GM21447 (cell line): ENCODE results near the gene IRF2.

Experiments used
- ATAC-seq: cut with Tn5 transposase; IDR thresholded peaks from one replicate; pipeline ENCODE4 v1.9.1; 2021; ENCODE audit not compliant: unreplicated experiment

The IRF2 gene

GRCh38 chr4:184451726-184452125, 22.6 kb downstream of the IRF2 start:
- no peak for ATAC-seq

GRCh38 chr4:184450743-184451535, 23.4 kb downstream of the IRF2 start:
- no peak for ATAC-seq

DNA sequence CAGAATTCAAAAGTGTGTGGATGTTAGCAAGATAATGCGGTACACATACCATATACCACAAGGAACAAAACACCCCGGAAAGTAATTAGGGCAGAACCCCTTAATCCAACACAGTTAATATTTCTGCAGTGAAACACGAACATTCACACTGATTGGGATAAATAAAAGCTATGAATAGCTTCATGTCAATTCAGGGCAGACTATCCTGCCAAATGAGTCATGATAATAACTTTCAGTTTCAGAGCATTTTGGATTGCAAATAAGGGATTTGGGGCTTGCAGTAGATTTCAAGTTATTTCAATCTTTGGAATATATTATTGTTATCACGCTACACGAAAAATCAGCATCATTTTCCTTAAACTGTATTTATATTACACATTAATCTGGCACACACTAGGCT, 24.3 kb downstream of the IRF2 start:
- ATAC-seq, result no peak

DNA sequence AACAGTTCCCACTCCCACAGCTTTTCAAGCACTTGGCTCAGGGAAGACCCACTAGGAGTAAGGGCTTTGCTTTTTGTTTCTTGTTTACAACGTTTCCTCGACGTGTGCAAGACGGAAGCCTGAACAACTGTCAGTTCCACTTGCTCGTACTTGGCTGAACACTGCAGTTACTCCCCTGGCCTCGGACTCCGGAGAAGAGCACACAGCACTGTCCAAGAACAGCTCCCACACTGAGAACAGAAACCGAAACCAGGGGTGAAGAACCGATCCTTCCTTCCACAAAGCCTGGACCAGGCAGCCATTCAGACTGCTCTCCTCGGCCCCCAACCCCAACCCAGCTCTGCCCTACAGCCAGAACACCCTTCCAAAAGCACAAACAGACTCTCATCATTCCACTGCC, 25.5 kb downstream of the IRF2 start:
- ATAC-seq, result peak; percentile 49

GRCh38 chr4:184448141-184448540, 26.2 kb downstream of the IRF2 start:
- ATAC-seq, result no peak

- no peak for ATAC-seq
Measured at GRCh38 chr4:184447664-184448063, 26.7 kb downstream of the IRF2 start.

DNA sequence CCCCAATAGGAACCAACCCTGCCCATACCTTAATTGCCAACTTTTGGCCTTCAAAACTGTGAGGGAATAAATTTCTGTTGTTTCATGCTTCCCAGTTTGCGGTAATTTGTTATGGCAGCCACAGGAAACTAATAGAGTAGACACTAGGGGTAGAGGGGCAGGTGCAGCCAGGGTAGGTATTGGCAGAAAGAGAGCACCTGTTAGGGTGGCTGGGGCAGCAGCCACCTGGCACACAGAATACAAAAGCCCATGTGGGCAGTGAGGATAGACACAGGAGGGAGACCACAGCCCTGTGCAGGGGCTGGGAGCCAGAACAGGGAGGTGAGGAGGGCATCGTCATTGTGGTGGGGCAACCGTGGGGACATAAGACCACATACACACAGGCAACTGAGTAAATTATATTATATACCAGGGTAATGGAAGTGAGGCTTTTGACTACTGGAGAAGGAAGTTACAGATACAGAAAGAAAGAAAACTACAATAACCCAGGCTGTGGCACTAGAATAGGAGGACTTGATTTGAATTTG, 28.2 kb downstream of the IRF2 start:
- ATAC-seq, result no peak

DNA sequence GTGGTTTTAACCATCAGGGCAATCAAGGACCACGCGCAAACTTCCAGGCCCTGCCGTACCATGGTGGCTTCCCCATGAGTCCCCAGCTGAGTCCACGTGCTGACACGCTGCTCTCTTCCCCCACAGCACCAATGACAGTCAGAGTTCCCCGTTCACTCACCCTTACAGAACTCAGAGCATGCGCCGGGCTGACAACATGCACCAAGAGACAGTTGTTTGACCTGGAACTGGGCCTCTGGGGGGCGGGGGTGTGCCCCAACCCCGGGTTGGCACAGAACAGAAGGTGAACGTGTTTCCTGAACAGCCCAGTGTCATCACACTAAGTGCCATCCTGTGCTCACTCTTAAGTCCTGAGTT, 29.4 kb downstream of the IRF2 start:
- ATAC-seq, result no peak

GRCh38 chr4:184444215-184444952, 30.0 kb downstream of the IRF2 start:
- no peak for ATAC-seq

- ATAC-seq, result no peak
Measured at GRCh38 chr4:184443318-184443717, 31.0 kb downstream of the IRF2 start.

DNA sequence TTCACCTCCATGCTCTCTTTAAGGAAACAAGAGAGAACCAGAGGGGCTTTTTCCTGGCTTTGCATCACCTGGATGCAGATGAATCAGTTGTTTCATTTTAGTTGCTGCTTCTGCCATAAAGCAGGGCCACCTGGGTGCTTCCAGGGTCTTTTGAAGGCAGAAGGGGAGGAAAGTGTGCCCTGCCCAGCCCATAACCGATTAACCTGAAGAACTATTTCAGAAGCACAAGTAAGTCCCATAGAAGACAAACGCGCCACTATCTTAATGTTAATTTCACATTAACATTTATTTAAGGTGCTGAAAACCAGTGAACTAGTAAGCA, 32.1 kb downstream of the IRF2 start:
- ATAC-seq, result no peak

GRCh38 chr4:184441461-184442313, 32.7 kb downstream of the IRF2 start:
- no peak for ATAC-seq

- no peak for ATAC-seq
Measured at GRCh38 chr4:184440595-184441358, 33.6 kb downstream of the IRF2 start.

GRCh38 chr4:184439856-184440594, 34.3 kb downstream of the IRF2 start:
- ATAC-seq, result no peak

- no peak for ATAC-seq
Measured at GRCh38 chr4:184439386-184439785, 35.0 kb downstream of the IRF2 start.

- no peak for ATAC-seq
Measured at GRCh38 chr4:184438375-184438774, 36.0 kb downstream of the IRF2 start.

DNA sequence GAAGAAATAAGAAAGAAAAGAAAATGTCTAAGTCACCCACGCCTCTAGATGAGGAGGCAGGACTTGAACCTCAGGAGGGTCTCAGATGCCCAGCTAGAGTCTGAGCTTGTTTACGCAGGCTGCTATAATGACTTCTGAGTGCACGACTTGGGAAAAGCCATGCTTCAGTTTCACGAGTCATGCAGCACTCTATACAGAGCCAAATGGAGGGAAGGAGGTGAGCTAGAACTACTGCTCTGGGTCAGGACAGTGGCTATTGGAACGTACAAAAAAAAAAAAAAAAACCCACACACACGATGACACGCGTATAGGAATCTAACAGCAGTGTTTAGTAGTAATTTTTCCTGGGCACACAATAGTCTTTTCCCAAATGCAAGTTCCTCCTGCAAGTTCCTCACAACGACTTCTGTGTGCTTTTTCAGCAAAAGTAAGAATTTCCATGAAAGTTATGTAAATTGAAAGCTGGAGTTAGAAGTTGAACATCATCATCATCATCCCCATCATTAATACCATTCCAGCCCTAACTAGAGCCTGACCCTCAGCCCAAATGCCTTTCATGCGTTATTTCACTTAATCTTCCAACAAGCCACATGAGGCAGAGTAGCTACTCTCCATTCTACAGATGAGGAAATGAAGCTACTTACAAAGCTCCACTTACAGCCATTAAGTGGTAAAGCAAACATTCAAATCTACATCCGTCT, 36.6 kb downstream of the IRF2 start:
- peak; percentile 65 for ATAC-seq

DNA sequence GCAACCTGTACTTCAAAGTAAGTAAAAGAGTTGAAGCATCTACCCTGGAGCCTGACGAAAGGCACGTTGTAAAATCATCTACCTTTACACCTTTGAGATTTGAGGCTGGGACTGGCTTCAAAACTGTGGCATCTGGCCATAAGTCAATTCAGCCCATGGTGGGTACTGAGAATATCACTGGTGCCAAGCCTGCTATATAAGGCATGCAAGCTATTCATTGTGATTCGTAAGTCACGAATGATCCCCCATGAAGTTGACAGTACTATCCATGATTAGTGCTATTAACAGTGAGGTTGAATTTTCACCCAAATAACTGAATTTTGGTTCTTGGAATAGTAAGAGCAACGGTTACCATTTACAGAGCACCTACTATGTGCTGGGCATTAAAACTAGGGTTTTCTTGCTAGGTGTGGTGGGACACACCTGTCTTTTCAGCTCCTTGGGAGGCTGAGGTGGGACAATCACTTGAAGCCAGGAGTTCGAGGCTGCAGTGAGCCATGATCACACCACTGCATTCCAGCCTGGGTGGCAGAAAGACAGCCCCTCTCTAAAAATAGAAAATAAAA, 39.8 kb downstream of the IRF2 start:
- no peak for ATAC-seq

DNA sequence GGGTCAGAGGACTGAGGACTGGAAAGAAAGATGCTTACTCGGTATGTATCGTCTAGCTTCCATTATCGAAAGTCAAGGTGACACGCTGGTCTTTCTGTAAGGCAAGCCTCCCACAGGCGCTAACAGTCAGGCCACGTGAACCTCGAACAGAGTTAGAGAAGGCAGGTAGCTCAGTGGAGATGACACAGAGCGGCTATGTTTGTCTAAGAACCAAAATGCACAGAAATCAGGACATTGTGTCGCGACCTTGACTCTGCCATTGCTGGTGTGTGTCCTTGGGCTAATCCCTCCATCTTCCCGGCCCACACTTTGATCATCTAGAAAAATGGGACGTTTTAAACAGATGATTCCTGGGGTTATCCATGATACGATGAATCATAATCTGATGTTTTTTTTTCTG, 40.3 kb downstream of the IRF2 start:
- ATAC-seq, result no peak
